Body of pancreas (tissue), 4 donors: ENCODE results near the gene SPRED2.

Experiments
- POLR2A ChIP-seq, 3 donors: fragments of 450-650 bp; IDR thresholded peaks; one replicate each; pipeline ENCODE4 v1.6.1; 2016; ENCODE audit warnings: antibody characterized with exemption in 3 of 3, mild to moderate bottlenecking in 2 of 3
- TF ChIP-seq, protein P1 (sequence below), 7 experiments: fragments of 450-650 bp in 4 of 7; fragments of 200-600 bp in 3 of 7; sonication (generic) in 3 of 7; IDR thresholded peaks; one replicate each; pipeline ENCODE4 v1.5.1; 2016 to 2019; ENCODE audit warnings: antibody characterized with exemption in 7 of 7

DNA sequence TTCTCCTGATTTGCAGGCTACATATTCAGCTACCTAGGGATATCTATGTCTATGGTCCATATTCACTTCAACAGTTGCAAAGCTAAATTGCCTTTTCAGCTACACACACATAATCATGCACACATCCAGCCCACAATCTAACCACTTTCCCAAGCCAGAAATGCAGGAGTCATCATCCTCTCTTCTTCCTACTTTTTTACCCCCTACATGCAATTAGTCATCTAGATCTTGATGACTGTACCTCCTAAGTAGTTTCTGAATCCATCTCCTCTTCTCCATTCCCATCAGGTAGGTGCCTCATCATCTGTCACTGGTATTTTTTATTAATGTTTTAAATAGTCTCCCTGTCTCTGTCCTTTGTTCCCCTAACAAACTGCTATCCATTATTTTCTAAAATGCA is 23.7 kb upstream of the SPRED2 start:
- TF ChIP-seq, protein P1, sequence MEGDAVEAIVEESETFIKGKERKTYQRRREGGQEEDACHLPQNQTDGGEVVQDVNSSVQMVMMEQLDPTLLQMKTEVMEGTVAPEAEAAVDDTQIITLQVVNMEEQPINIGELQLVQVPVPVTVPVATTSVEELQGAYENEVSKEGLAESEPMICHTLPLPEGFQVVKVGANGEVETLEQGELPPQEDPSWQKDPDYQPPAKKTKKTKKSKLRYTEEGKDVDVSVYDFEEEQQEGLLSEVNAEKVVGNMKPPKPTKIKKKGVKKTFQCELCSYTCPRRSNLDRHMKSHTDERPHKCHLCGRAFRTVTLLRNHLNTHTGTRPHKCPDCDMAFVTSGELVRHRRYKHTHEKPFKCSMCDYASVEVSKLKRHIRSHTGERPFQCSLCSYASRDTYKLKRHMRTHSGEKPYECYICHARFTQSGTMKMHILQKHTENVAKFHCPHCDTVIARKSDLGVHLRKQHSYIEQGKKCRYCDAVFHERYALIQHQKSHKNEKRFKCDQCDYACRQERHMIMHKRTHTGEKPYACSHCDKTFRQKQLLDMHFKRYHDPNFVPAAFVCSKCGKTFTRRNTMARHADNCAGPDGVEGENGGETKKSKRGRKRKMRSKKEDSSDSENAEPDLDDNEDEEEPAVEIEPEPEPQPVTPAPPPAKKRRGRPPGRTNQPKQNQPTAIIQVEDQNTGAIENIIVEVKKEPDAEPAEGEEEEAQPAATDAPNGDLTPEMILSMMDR (IDR thresholded peaks at IDR 0.05): no peak
- TF ChIP-seq POLR2A (IDR thresholded peaks at IDR 0.05): no peak
